IPS-NIHi11 (cell line): ENCODE measurements around the gene LRP2.

Experiments
- DNase-seq: peaks from one replicate; pipeline ENCODE4 v3.0.0; 2012; ENCODE audit warnings: mixed read lengths, low spot score

Gene LRP2

DNA sequence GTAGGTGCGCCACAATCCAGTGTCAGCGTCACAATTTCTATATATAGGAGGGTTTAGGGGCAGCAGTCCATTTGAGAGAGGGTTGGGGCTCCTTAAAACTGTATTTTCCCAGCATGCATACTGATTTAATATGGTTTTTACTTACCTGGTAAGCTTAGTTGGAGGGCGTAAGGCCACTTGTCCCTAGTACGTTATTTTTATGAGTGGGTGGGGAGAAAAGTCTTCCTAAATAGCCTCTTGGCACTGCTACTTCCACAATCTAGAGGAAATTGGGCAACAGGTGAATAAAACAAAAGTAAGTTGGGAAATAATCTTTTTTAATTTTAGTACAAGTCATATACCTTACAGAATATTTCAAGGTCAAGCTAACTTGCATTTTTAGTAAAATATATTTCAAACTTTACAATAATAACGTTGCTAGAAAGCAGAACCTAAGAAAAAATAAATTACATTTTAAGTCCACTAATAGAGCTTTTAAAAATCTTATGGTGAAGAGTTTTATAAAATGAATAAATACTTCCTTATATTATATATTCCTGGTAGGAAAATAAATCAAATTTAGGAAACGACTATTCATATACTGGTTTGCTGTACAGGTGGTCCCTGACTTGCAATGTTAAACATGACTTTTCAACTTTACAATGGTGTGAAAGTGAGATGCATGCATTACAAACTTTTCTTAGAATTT lies 272.1 kb downstream of the LRP2 start:
- no peak for DNase-seq

GRCh38 chr2:169089182-169089581 lies 273.2 kb downstream of the LRP2 start:
- no peak for DNase-seq

GRCh38 chr2:169087757-169088379 lies 274.5 kb downstream of the LRP2 start:
- DNase-seq = no peak

DNA sequence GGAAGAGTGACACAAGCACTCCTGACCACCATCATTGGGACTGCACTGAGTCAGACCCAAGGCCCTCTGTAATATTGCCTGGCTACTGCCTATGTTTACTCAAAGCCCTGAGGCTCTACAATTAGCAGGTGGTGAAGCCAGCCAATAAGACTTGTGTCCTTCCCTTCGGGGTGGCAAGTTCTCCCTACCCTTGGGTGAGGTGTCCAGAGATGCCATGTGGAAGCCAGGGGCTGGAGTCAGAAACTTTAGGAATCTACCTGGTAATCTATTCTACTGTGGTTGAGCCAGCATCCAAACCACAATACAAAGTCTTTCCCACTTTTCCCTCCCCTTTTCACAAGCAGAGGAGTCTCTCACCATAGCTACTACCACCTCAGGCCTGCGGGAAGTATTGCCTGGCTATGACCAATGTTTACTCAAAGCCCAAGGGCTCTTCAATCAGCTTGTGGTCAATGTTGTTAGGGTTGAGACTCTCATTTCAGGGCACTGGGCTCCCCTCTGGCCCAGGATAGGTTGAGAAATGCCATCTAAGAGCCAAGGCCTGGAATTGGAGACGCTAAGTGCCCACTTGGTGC lies 275.4 kb downstream of the LRP2 start:
- no peak for DNase-seq

DNA sequence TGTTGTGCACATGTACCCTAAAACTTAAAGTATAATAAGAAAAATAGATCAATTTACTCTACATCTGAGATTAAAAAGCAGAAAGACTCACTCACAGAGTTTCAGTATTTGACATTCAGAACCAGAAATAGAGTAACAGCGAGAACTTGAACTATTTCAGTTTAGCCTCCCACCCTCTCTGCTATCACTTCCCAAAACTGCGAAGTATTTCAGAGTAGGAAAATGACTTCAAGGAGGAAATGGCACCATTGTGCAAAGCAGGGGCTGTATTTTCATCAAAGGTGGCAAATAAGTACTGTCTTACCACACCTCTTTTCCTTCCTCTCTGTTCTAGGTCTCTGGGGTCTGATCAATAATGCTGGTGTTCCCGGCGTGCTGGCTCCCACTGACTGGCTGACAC lies 279.3 kb downstream of the LRP2 start:
- no peak for DNase-seq

DNA sequence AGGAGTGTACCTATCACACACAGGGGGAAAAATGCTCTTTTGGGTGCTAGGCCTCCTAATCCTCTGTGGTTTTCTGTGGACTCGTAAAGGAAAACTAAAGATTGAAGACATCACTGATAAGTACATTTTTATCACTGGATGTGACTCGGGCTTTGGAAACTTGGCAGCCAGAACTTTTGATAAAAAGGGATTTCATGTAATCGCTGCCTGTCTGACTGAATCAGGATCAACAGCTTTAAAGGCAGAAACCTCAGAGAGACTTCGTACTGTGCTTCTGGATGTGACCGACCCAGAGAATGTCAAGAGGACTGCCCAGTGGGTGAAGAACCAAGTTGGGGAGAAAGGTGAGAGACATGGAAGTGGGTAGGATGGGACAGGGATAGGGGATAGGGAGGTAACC lies 280.8 kb downstream of the LRP2 start:
- DNase-seq = no peak

- no peak for DNase-seq
These were observed 281.9 kb downstream of the LRP2 start for GRCh38 chr2:169080250-169081069.

DNA sequence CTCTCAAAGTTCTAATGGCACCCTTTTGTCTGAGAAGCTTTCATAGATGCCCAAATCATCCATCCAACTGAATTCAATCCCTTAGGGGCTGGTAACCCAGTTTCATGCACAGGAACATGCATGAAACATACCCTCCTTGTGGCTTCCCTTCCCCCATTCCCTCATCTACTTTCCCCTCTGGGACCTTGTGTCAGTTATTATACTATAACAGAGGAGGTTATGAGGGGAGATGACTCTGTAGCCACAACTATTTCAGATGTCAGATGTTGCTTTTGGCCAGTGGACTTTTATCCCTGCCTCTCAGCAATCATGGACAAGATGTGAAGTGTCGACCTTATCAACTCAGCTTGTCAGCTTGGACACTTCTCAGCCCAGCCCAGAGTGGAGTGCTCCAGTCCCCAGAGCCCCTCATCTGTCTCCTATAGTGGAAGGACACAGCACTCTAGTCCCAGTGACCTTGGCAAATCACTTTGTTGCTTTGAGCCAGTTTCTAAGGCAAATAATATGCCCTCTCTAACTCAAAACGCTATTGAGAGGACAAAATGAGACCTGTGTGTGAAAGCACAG lies 284.6 kb downstream of the LRP2 start:
- no peak for DNase-seq
